HCT116 (cell line): Measurements from ENCODE around the gene SYCE3. TPM values are rescaled to one million over a fixed set of nuclear protein-coding genes. Genes with fewer than 3 reads are reported as not detected.

Experiments
- ATAC-seq: fragments of 200-7000 bp; cut with Tn5 transposase; 2 replicates; pipeline ENCODE4 v1.9.1; 2020; ENCODE audit warnings: mild to moderate bottlenecking, moderate library complexity
- BruUV-seq: library from RNA; stranded (reverse); fragments of 400-500 nt; replicated peaks from 2 replicates; lab custom pipeline; 2021; lab: Mats Ljungman, UMichigan
- CTCF ChIA-PET: fragments of 300-600 bp; sonication (Branson Sonifier 250); formaldehyde crosslinking; loops from one replicate; lab custom pipeline; 2021; ENCODE audit warnings: antibody characterized with exemption; lab: Charles Lee
- POLR2A ChIA-PET: fragments of 300-600, 350-600 bp; sonication (Branson Sonifier 250); formaldehyde crosslinking; loops from one replicate; lab custom pipeline; 2021; ENCODE audit warnings: antibody characterized with exemption; lab: Charles Lee
- RAD21 ChIA-PET, 2 experiments: fragments of 300-600 bp; sonication (Branson Sonifier 250); formaldehyde crosslinking; loops; one replicate each; lab custom pipeline; 2023; ENCODE audit warnings: low total read pairs in 2 of 2; ENCODE audit not compliant: uncharacterized antibody in 2 of 2, unreplicated experiment in 2 of 2, low non-redundant PET in 1 of 2; lab: Charles Lee
- DNase-seq: peaks from one replicate; pipeline ENCODE4 v3.0.0-alpha.2; 2010; ENCODE audit warnings: low read depth, low spot score
- H2AFZ ChIP-seq: fragments of 200-600 bp; shearing (Covaris generic), sonication (generic); 2 replicates; pipeline ENCODE4 v1.6.1; 2017; ENCODE audit warnings: low read depth, mixed run types, mixed read lengths, antibody characterized with exemption, low read length; ENCODE audit not compliant: poor library complexity, severe bottlenecking
- H3K27ac ChIP-seq: 2 replicates; pipeline ENCODE4 v1.5.1; 2012; ENCODE audit warnings: low read depth, low read length
- H3K27me3 ChIP-seq: fragments of 200-600 bp; sonication (generic); 2 replicates; pipeline ENCODE4 v1.6.1; 2016; ENCODE audit warnings: mixed run types, low read length, mixed read lengths; ENCODE audit not compliant: insufficient read depth
- H3K36me3 ChIP-seq, 2 experiments: fragments of 200-500 bp in 1 of 2; fragments of 200-600 bp in 1 of 2; sonication (Bioruptor generic) in 1 of 2; sonication (generic) in 1 of 2; 2 replicates each; pipeline versions ENCODE4 v1.5.1 to v1.6.1; 2014 to 2016; ENCODE audit warnings: low read length in 2 of 2, inconsistent platforms in 1 of 2, mixed read lengths in 1 of 2, mixed run types in 1 of 2; ENCODE audit not compliant: insufficient read depth in 2 of 2, control insufficient read depth in 1 of 2
- H3K4me1 ChIP-seq, 2 experiments: fragments of 200-600 bp in 1 of 2; sonication (generic) in 1 of 2; 2 replicates each; pipeline versions ENCODE4 v1.5.1 to v1.6.1; 2012 to 2017; ENCODE audit warnings: low read length in 2 of 2, inconsistent platforms in 1 of 2, mild to moderate bottlenecking in 1 of 2, mixed read lengths in 1 of 2, mixed run types in 1 of 2, moderate library complexity in 1 of 2; ENCODE audit not compliant: insufficient read depth in 2 of 2, control insufficient read depth in 1 of 2
- H3K4me2 ChIP-seq: fragments of 200-600 bp; sonication (generic); 2 replicates; pipeline ENCODE4 v1.6.1; 2017; ENCODE audit warnings: mixed run types, low read length, mixed read lengths
- H3K4me3 ChIP-seq, 2 experiments: fragments of 200-600 bp in 1 of 2; sonication (generic) in 1 of 2; replicated peaks in 1 of 2; 2 replicates each; pipeline ENCODE4 v1.5.1; 2011 to 2016; ENCODE audit warnings: low read length in 2 of 2, control low read depth in 1 of 2, low read depth in 1 of 2, mild to moderate bottlenecking in 1 of 2, mixed read lengths in 1 of 2, mixed run types in 1 of 2
- H3K79me2 ChIP-seq: fragments of 200-600 bp; sonication (generic); 2 replicates; pipeline ENCODE4 v1.6.1; 2017; ENCODE audit warnings: mild to moderate bottlenecking, mixed run types, low read length, moderate library complexity, mixed read lengths; ENCODE audit not compliant: insufficient read depth
- H3K9ac ChIP-seq: fragments of 200-600 bp; sonication (generic); 2 replicates; pipeline ENCODE4 v1.6.1; 2016; ENCODE audit warnings: low read length, mixed read lengths
- H3K9me2 ChIP-seq: fragments of 200-600 bp; sonication (generic), shearing (Covaris generic); 2 replicates; pipeline ENCODE4 v1.6.1; 2017; ENCODE audit warnings: mixed run types, mild to moderate bottlenecking, moderate library complexity; ENCODE audit not compliant: insufficient read depth
- H3K9me3 ChIP-seq, 2 experiments: fragments of 200-500 bp in 1 of 2; fragments of 200-600 bp in 1 of 2; sonication (Bioruptor generic) in 1 of 2; sonication (generic) in 1 of 2; 2 replicates each; pipeline ENCODE4 v1.6.1; 2014 to 2017; ENCODE audit warnings: low read length in 2 of 2, mixed read lengths in 2 of 2, inconsistent platforms in 1 of 2, low read depth in 1 of 2, mild to moderate bottlenecking in 1 of 2, mixed run types in 1 of 2, moderate library complexity in 1 of 2; ENCODE audit not compliant: control insufficient read depth in 1 of 2, insufficient read depth in 1 of 2
- H4K20me1 ChIP-seq: fragments of 200-600 bp; sonication (generic), shearing (Covaris generic); 2 replicates; pipeline ENCODE4 v1.6.1; 2017; ENCODE audit warnings: mixed run types, mild to moderate bottlenecking, moderate library complexity; ENCODE audit not compliant: insufficient read depth
- CBX3 ChIP-seq: IDR thresholded peaks from 2 replicates; pipeline ENCODE4 v1.6.1; 2012; ENCODE audit warnings: low read depth
- EZH2 ChIP-seq: fragments of 200-600 bp; sonication (generic); IDR thresholded peaks from 2 replicates; pipeline ENCODE4 v1.6.1; 2017; ENCODE audit warnings: antibody characterized with exemption, mixed run types
- EZH2phosphoT487 ChIP-seq: fragments of 200-600 bp; IDR thresholded peaks from 2 replicates; pipeline ENCODE4 v1.6.1; 2018; ENCODE audit warnings: antibody characterized with exemption, borderline replicate concordance
- SIN3A ChIP-seq: IDR thresholded peaks from 2 replicates; pipeline ENCODE4 v1.6.1; 2012; ENCODE audit warnings: low read depth
- TCF7L2 ChIP-seq: IDR thresholded peaks from 2 replicates; pipeline ENCODE4 v1.7.0; 2011; ENCODE audit warnings: borderline replicate concordance, inconsistent platforms; ENCODE audit not compliant: insufficient read depth, insufficient read length; ENCODE audit errors: extremely low read depth
- ZNF274 ChIP-seq: fragments of 200-500 bp; sonication (Bioruptor generic); IDR thresholded peaks from 2 replicates; pipeline ENCODE4 v1.6.1; 2014; ENCODE audit warnings: mild to moderate bottlenecking, low read depth, low read length, inconsistent platforms
- intact Hi-C: fragments of 100-400 bp; cut with micrococcal nuclease; formaldehyde crosslinking; loops from 2 replicates; pipeline ENCODE4 v1.10.0; 2022
- total RNA-seq: library from RNA; stranded (reverse); gene quantifications from one replicate; pipeline ENCODE4 v1.2.1, GENCODE V29; 2021; ENCODE audit not compliant: unreplicated experiment

SYCE3 gene
- total RNA-seq, 1 experiment from 2014 or later, result not detected

- CTCF ChIA-PET, result no interaction called here
- Histone ChIP-seq H3K36me3 (no peaks in the 10 kb centered on the region), H3K9me3 (no peaks in the 10 kb centered on the region), H3K9ac (no peak overlapping the region), H2AFZ (no peak overlapping the region), H3K4me2 (no peak overlapping the region), H3K9me2 (no peaks in the 10 kb centered on the region), H3K27me3 (no peaks in the 10 kb centered on the region), H3K79me2 (no peaks in the 10 kb centered on the region), H3K27ac (no peak overlapping the region), H4K20me1 (no peaks in the 10 kb centered on the region), H3K4me1 (peaks cover 0 to 10% of the 10 kb centered on the region in 2 experiments; a peak in 1 of 4 replicates), H3K4me3 (no peak overlapping the region)
- POLR2A ChIA-PET, result no interaction called here
- TF ChIP-seq TCF7L2, result no peak
- DNase-seq, result no peak
- ATAC-seq, result no peak
- intact Hi-C loops, result no loop called here
- no TSS peak for BruUV-seq
- RAD21 ChIA-PET, result no interaction called here
Observed at GRCh38 chr22:50604256-50605001, 41.7 kb upstream of the SYCE3 start.

GRCh38 chr22:50603511-50604255 lies 41.0 kb upstream of the SYCE3 start:
- ATAC-seq (no peak), DNase-seq (no peak)
- Histone ChIP-seq H3K9me2 (no peaks in the 10 kb centered on the region), H4K20me1 (no peaks in the 10 kb centered on the region), H3K36me3 (no peaks in the 10 kb centered on the region), H3K9me3 (no peaks in the 10 kb centered on the region), H3K4me1 (peaks cover 0 to 10% of the 10 kb centered on the region in 2 experiments; a peak in 1 of 4 replicates), H2AFZ (no peak overlapping the region), H3K27me3 (no peaks in the 10 kb centered on the region), H3K9ac (no peak overlapping the region), H3K4me2 (no peak overlapping the region), H3K27ac (no peak overlapping the region), H3K4me3 (no peak overlapping the region), H3K79me2 (no peaks in the 10 kb centered on the region)
- ChIA-PET CTCF (no interaction called here), RAD21 (no interaction called here), POLR2A (no interaction called here)
- TF ChIP-seq EZH2 (no peak), EZH2phosphoT487 (no peak), CBX3 (no peak), ZNF274 (no peak), SIN3A (no peak)
- no TSS peak for BruUV-seq
- intact Hi-C loops, result no loop called here
